Stimulated activated naive CD8-positive, alpha-beta T cell treated with anti-CD3 and anti-CD28 coated beads, Interleukin-15, Interleukin-2, amounts not matched to agents 100 U/mL and 50 U/mL, for 24 hours (primary cell): ENCODE data around the gene FDPS.

Source experiments
- ATAC-seq: fragments of 150-1000 bp; cut with Tn5 transposase; one replicate; pipeline ENCODE4 v1.10.0; 2021
- DNase-seq: peaks from one replicate; pipeline ENCODE4 v3.0.0; 2021

FDPS gene

GRCh38 chr1:155308493-155309422 lies at the start of gene FDPS:
Gene FDPS, plus strand, starts transcription at chr1:155308866. Its CDS starts 924 bp downstream, at chr1:155309790.
- peak; percentile 99 for ATAC-seq

GRCh38 chr1:155260276-155260675 lies 48.4 kb upstream of the FDPS start:
- no peak for DNase-seq

More at GRCh38 chr1:155308493-155309422, at the start of gene FDPS:
- peak; percentile 95 for DNase-seq

DNA sequence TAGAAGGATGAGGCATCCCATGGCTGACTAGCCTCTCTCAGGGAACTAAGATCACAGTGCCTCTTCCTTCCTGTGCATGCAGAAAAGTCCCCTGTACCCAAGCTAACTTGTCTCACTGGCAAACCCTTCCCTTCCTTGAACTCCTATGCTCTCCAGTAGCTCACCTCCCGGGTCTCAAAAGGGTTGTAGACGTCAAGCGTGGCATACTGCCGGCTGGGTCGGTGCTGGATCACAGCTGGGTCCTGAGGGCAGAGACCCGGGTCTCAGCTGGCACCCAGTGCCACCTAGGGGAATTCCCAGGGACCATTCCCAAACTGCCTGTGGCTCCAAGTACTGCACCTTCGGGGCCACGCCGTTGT lies 47.2 kb upstream of the FDPS start:
- ATAC-seq = peak; percentile 12
- no peak for DNase-seq

More at GRCh38 chr1:155260276-155260675, 48.4 kb upstream of the FDPS start:
- no peak for ATAC-seq

DNA sequence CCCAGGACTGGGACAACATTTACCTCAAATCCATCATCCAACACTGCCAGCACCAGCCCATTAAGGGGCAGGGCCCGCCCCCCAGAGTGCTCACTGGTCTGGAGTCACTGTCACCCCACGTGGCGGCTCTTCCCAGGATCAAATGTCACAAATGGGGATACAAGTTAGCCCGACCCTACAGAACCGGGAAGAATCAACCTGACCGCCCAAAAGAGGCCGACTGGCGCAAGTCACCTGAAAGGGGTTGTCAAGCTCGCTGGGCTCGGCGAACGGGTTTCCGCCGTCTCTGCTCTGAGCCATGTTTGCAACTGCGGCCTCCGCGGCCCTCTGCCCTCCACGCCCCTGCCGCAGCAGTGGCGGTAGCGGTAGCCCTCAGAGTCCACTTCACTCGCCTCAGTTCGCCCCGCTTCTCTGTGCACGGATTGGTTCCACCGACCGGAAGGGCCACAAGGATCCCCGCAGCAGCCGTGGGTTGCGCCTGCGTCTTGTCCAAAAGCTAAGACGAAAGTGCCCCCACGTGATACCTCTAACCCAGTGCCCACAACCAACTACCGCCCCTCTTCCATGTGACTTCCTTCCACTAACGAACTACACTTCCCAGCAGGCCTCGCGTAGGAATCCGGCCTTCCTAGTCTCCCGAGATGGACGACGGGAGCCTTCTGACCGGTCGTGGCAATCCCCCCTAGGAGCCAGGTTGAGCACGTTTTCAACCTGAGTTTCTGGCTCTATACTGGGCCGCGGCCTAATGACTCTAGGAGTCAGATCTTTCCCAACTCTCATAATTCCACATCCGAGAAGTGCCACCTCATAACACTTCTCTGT lies 46.6 kb upstream of the FDPS start, which contains the start of gene SCAMP3:
TSS of gene SCAMP3 (minus strand) at position 509 of the 822 bp plus-strand sequence. CDS start at position 300, 209 bp downstream.
- DNase-seq = peak; percentile 91
- peak; percentile 97 for ATAC-seq

DNA sequence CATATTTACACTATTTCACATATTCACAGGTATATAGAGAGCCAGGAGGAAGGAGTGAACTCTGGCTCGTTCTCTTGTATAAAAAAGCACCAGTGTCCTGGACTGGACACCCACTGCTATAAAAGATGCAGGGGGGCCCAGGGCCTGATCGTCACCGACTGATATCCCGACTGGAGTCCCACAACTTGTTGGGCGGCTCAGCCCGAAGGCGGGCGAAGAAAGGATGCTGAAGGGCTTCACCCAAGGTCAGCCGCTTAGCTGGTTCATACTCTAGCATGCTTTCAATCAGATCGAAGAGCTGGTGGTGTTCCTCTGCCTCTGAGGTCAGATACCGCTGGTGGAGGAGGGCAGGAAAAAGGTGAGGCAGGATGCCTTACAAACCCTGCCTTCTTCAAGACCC lies 45.6 kb upstream of the FDPS start:
- DNase-seq (no peak), ATAC-seq (no peak)

- no peak for DNase-seq
- no peak for ATAC-seq
Measured at GRCh38 chr1:155266553-155266952, 42.1 kb upstream of the FDPS start.

- ATAC-seq (no peak), DNase-seq (no peak)
Measured at GRCh38 chr1:155267373-155267772, 41.3 kb upstream of the FDPS start.

- ATAC-seq = no peak
Measured at GRCh38 chr1:155268630-155269029, 40.0 kb upstream of the FDPS start.

GRCh38 chr1:155269381-155269780 lies 39.3 kb upstream of the FDPS start:
- no peak for ATAC-seq
- no peak for DNase-seq

More at GRCh38 chr1:155268630-155269029, 40.0 kb upstream of the FDPS start:
- no peak for DNase-seq

GRCh38 chr1:155272466-155273342 lies 36.0 kb upstream of the FDPS start:
- no peak for DNase-seq
- peak; percentile 41 for ATAC-seq

- DNase-seq = peak; percentile 99
- ATAC-seq = peak; percentile 92
Measured at GRCh38 chr1:155273343-155274245, 35.1 kb upstream of the FDPS start, which contains the start of gene CLK2. Gene CLK2, minus strand, starts transcription at chr1:155273504. Its CDS starts 2,527 bp downstream, at chr1:155270977.

GRCh38 chr1:155277070-155277901 lies 31.4 kb upstream of the FDPS start, which contains the start of gene HCN3:
Gene HCN3, plus strand, starts transcription at chr1:155277463. Its CDS starts 128 bp downstream, at chr1:155277591.
- DNase-seq = peak; percentile 98
- peak; percentile 76 for ATAC-seq

DNA sequence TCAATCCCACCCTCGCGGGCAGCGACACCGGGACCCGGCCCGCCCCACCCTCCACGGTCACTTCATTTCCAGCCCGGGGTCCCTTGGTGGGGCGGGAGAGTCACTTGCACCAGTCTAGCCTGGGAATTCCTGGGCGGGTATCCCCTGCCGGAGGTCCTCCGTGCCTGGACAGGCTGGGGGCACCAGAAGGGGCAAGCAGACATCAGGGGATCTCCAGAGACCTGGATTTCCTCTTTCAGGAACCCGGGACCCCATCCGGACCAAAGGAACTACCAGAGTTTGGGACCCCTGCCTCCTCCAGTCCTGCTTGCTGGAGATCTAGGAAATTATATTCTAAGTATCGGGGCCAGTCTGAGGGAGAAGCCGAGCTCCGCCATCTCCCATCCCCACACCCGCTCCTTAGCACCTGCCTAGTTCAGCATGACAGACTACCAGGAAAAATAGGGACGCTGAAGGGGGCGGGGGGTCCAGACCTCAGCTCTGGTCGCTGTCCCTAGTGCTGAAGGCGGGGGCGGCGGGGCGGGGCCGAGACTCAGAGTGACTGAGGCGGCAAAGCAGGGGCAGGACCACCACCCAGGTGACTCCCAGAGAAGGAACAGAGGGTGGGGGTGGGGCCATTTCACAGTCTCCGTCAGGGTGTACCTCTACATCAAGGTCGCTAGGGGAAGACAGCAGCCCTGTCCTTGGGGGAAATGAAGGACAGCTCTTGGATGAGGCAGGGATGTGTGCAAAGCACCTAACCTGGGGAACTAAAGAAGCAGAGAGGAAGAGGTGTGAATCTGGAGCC lies 30.6 kb upstream of the FDPS start:
- ATAC-seq (peak; percentile 26), DNase-seq (peak; percentile 84)

- DNase-seq (no peak), ATAC-seq (no peak)
Measured at GRCh38 chr1:155278689-155279160, 29.9 kb upstream of the FDPS start.

DNA sequence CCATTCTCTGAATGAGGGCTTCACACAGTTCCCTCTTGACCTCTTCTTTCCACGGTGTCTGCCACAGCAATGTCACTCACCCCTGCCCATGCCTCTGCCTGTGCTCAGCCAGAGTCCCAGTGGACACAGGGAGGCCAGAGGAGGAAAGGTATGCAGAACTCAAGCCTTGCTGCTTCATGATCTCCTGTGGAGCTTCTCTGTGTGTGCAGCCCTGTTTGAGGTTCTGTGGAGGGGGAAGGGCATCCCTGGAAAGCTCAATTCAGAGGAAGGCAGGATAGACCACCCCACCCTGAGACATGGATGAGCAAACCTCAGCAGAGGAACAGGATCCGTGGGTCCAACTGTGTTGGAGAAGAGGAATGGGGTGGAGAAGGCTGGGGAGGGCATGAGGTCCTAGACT lies 29.4 kb upstream of the FDPS start:
- ATAC-seq = no peak
- no peak for DNase-seq

DNA sequence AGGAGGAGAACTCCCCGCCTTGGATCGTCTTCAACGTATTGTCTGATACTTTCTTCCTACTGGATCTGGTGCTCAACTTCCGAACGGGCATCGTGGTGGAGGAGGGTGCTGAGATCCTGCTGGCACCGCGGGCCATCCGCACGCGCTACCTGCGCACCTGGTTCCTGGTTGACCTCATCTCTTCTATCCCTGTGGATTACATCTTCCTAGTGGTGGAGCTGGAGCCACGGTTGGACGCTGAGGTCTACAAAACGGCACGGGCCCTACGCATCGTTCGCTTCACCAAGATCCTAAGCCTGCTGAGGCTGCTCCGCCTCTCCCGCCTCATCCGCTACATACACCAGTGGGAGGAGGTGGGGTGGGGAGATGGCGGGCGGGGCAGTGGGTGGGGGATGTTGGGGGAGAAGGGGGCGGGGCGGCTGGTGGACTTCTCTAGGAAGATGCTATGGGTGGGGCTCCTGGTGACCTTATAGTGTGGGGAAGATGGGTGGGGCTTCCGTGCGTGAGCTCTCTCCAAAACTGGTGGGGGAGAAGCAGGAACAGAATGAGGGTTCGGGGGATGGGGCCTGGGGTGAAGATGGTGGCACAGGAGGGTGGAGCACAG lies 26.1 kb upstream of the FDPS start:
- ATAC-seq = no peak
- no peak for DNase-seq

DNA sequence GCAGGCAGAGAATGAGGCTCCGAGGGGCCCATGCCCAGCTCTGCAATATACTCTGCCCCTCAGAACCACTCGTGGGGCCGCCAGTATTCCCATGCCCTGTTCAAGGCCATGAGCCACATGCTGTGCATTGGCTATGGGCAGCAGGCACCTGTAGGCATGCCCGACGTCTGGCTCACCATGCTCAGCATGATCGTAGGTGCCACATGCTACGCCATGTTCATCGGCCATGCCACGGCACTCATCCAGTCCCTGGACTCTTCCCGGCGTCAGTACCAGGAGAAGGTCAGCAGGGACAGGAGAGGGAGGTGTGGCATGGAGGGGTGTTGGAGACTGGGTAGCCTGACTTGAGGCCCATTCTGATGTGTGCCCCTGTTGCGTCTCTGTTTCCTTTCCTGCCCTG lies 24.2 kb upstream of the FDPS start:
- ATAC-seq = no peak
- DNase-seq = no peak

DNA sequence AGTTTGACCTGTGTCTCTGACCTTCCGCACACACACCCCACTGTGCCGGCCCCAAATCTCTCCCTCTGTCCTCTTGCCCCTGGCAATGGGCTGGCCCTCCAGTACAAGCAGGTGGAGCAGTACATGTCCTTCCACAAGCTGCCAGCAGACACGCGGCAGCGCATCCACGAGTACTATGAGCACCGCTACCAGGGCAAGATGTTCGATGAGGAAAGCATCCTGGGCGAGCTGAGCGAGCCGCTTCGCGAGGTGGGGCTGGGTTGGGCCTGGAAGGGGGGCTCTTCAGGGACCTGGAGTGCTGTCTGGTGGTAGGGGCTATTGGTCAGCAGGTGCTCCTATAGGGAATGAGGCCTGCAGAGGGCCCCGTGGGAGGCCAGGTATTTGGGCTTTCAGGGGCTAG lies 23.6 kb upstream of the FDPS start:
- DNase-seq (no peak), ATAC-seq (no peak)
